HepG2 (cell line): ENCODE data around the gene B4GALT3. TPM values are rescaled to one million over a fixed set of nuclear protein-coding genes. Genes with fewer than 3 reads are reported as not detected.

Experiments used
- ATAC-seq: fragments of 200-7000 bp; cut with Tn5 transposase; 3 replicates; pipeline ENCODE4 v1.9.1; 2020; ENCODE audit warnings: mild to moderate bottlenecking, moderate library complexity
- BruUV-seq: library from RNA; stranded (reverse); fragments of 400-500 nt; replicated peaks from 2 replicates; lab custom pipeline; 2021; lab: Mats Ljungman, UMichigan
- CTCF ChIA-PET: fragments of 300-600 bp; formaldehyde crosslinking; extraction: SDS; loops from one replicate; lab custom pipeline; 2021; ENCODE audit warnings: low total read pairs, inconsistent platforms, low intra/inter-chr PET ratio; lab: Yijun Ruan, JAX
- POLR2A ChIA-PET: fragments of 350-600 bp; sonication (Branson Sonifier 250); formaldehyde crosslinking; loops from one replicate; lab custom pipeline; 2020; ENCODE audit warnings: antibody characterized with exemption, inconsistent platforms; lab: Yijun Ruan, JAX
- DNase-seq: peaks from one replicate; pipeline ENCODE4 v3.0.0-alpha.2; 2015; ENCODE audit warnings: low spot score
- FAIRE-seq: peaks from 3 replicates; lab custom pipeline; 2011; peaks lifted over from hg19 to GRCh38; lab: Jason Lieb, UNC
- H2AFZ ChIP-seq: one replicate; pipeline ENCODE4 v1.6.1; 2011; ENCODE audit warnings: low read length, inconsistent platforms
- H3K27ac ChIP-seq: fragments of 300-600 bp; 3 replicates; pipeline ENCODE4 v1.8.0; 2011; ENCODE audit warnings: mixed run types, mild to moderate bottlenecking, mixed read lengths, low read length, inconsistent platforms; ENCODE audit not compliant: insufficient read depth; ENCODE audit errors: extremely low read length
- H3K27me3 ChIP-seq, 2 experiments: fragments of 200-600 bp in 1 of 2; 2 replicates in 1 of 2; 3 replicates in 1 of 2; pipeline versions ENCODE4 v1.6.0 to v1.8.0; 2011; ENCODE audit warnings: low read length in 2 of 2, mild to moderate bottlenecking in 2 of 2, moderate library complexity in 2 of 2, inconsistent platforms in 1 of 2; ENCODE audit not compliant: insufficient read depth in 2 of 2, control insufficient read depth in 1 of 2
- H3K36me3 ChIP-seq, 2 experiments: fragments of 200-600 bp in 1 of 2; replicated peaks in 1 of 2; 2 replicates in 1 of 2; 3 replicates in 1 of 2; pipeline versions ENCODE4 v1.5.1 to v1.8.0; 2011; ENCODE audit warnings: low read length in 2 of 2, inconsistent platforms in 1 of 2; ENCODE audit not compliant: insufficient read depth in 2 of 2, control insufficient read depth in 1 of 2
- H3K4me1 ChIP-seq: 2 replicates; pipeline ENCODE4 v1.5.1; 2012; ENCODE audit warnings: low read length, inconsistent platforms; ENCODE audit not compliant: insufficient read depth
- H3K4me2 ChIP-seq: 2 replicates; pipeline ENCODE4 v1.6.0; 2011; ENCODE audit warnings: low read depth, low read length, inconsistent platforms
- H3K4me3 ChIP-seq, 3 experiments: fragments of 200-600 bp in 1 of 3; sonication (generic), shearing (Covaris generic) in 1 of 3; replicated peaks in 1 of 3; 2 replicates each; pipeline ENCODE4 v1.5.1; 2011 to 2016; ENCODE audit warnings: low read length in 3 of 3, inconsistent platforms in 2 of 3, low read depth in 2 of 3, mild to moderate bottlenecking in 2 of 3, control low read depth in 1 of 3, mixed read lengths in 1 of 3; ENCODE audit not compliant: insufficient read depth in 1 of 3
- H3K79me2 ChIP-seq: one replicate; pipeline ENCODE4 v1.6.1; 2011; ENCODE audit warnings: low read length, inconsistent platforms; ENCODE audit not compliant: insufficient read depth
- H3K9ac ChIP-seq: 2 replicates; pipeline ENCODE4 v1.6.0; 2011; ENCODE audit warnings: mild to moderate bottlenecking, low read depth, low read length, inconsistent platforms; ENCODE audit not compliant: insufficient read depth
- H3K9me3 ChIP-seq: 2 replicates; pipeline ENCODE4 v1.5.1; 2012; ENCODE audit warnings: mild to moderate bottlenecking, low read length
- H4K20me1 ChIP-seq: 2 replicates; pipeline ENCODE4 v1.6.0; 2011; ENCODE audit warnings: inconsistent platforms, mild to moderate bottlenecking, low read length, moderate library complexity; ENCODE audit not compliant: insufficient read depth
- ARNT ChIP-seq: fragments of 450-650 bp; IDR thresholded peaks from 2 replicates; pipeline ENCODE4 v1.6.1; 2017
- EP300 ChIP-seq, 3 experiments: sonication (generic) in 1 of 3; formaldehyde crosslinking in 1 of 3; IDR thresholded peaks; 2 replicates each; pipeline versions ENCODE4 v1.5.1 to v1.6.1; 2011 to 2020; ENCODE audit warnings: low read depth in 2 of 3, low read length in 2 of 3, borderline replicate concordance in 1 of 3, improper control_type of control experiment in 1 of 3, mild to moderate bottlenecking in 1 of 3, missing genetic modification reagents in 1 of 3, moderate library complexity in 1 of 3
- IRX3 ChIP-seq: sonication (generic); formaldehyde crosslinking; IDR thresholded peaks from 2 replicates; pipeline ENCODE4 v1.8.1; 2023; ENCODE audit warnings: mild to moderate bottlenecking, low read depth, missing genetic modification reagents, borderline replicate concordance
- KLF6 ChIP-seq: IDR thresholded peaks from 2 replicates; pipeline ENCODE4 v1.8.0; 2016; ENCODE audit warnings: missing biosample characterization, missing genetic modification reagents
- PITX1 ChIP-seq: sonication (generic); formaldehyde crosslinking; IDR thresholded peaks from 2 replicates; pipeline ENCODE4 v1.5.1; 2020; ENCODE audit warnings: mild to moderate bottlenecking, missing genetic modification reagents
- RAD21 ChIP-seq: fragments of 450-650 bp; formaldehyde crosslinking; IDR thresholded peaks from 2 replicates; pipeline ENCODE4 v1.5.0; 2020; ENCODE audit warnings: mild to moderate bottlenecking
- ZEB1 ChIP-seq: IDR thresholded peaks from 2 replicates; pipeline ENCODE4 v1.6.1; 2012; ENCODE audit warnings: mild to moderate bottlenecking, low read depth, inconsistent platforms; ENCODE audit not compliant: insufficient replicate concordance
- ZNF441 ChIP-seq: sonication (generic); formaldehyde crosslinking; IDR thresholded peaks from 2 replicates; pipeline ENCODE4 v1.7.0; 2021; ENCODE audit warnings: missing genetic modification reagents, borderline replicate concordance
- ZNF510 ChIP-seq: sonication (generic); formaldehyde crosslinking; IDR thresholded peaks from 2 replicates; pipeline ENCODE4 v1.4.0; 2020; ENCODE audit warnings: low read depth, mild to moderate bottlenecking, missing genetic modification reagents
- ZNF678 ChIP-seq: sonication (generic); formaldehyde crosslinking; IDR thresholded peaks from 2 replicates; pipeline ENCODE4 v1.4.0; 2020; ENCODE audit warnings: mild to moderate bottlenecking, missing genetic modification reagents
- ZNF766 ChIP-seq: sonication (generic); formaldehyde crosslinking; IDR thresholded peaks from 2 replicates; pipeline ENCODE4 v1.5.0; 2020; ENCODE audit warnings: missing genetic modification reagents, borderline replicate concordance
- WGBS: methylation state at CpG from one replicate; pipeline ENCODE4 v1.1.6; 2017; ENCODE audit warnings: low lambda C conversion rate; 5-methylcytosine and 5-hydroxymethylcytosine counted together
- in situ Hi-C: cut with HindIII; loops from 2 replicates; pipeline ENCODE4 v1.10.0; 2017; ENCODE audit warnings: low pct_unique_long_range_greater_than_20kb; ENCODE audit not compliant: extremely low pct_ligation_motif_present
- intact Hi-C: fragments of 100-400 bp; cut with micrococcal nuclease; formaldehyde crosslinking; loops from one replicate; pipeline ENCODE4 v1.10.0; 2022; ENCODE audit not compliant: unreplicated experiment
- polyA plus RNA-seq, 8 experiments: library from polyadenylated mRNA; depleted of rRNA in 3 of 8; stranded (reverse) in 7 of 8; unstranded in 1 of 8; fragments of >200 nt; fragmentation: Illumina TruSeq in 4 of 8; extraction: Trizol in 4 of 8; gene quantifications; 2 replicates each; pipeline versions ENCODE4 v1.2.1 to v1.2.3, GENCODE V29; 2011 to 2016; ENCODE audit warnings: low read depth in 4 of 8, missing spikeins in 1 of 8, mixed read lengths in 1 of 8; ENCODE audit not compliant: insufficient read depth in 1 of 8
- total RNA-seq, 5 experiments: library from RNA; depleted of rRNA; stranded (reverse); fragments of >200 nt; fragmentation: Illumina TruSeq; extraction: Trizol; gene quantifications; 2 replicates each; pipeline ENCODE4 v1.2.3, GENCODE V29; 2016; ENCODE audit warnings: low read depth in 1 of 5
- TF ChIP-seq, protein P1 (sequence below): sonication (generic); formaldehyde crosslinking; IDR thresholded peaks from 2 replicates; pipeline ENCODE4 v1.8.0; 2022; ENCODE audit warnings: missing genetic modification reagents, mild to moderate bottlenecking, inconsistent platforms, borderline replicate concordance
- TF ChIP-seq, protein P2 (sequence below): sonication (generic); formaldehyde crosslinking; IDR thresholded peaks from 2 replicates; pipeline ENCODE4 v1.5.0; 2020; ENCODE audit warnings: missing genetic modification reagents, mild to moderate bottlenecking, borderline replicate concordance
- TF ChIP-seq, protein P3 (sequence below): sonication (generic); formaldehyde crosslinking; IDR thresholded peaks from 2 replicates; pipeline ENCODE4 v1.4.0; 2020; ENCODE audit warnings: missing genetic modification reagents
- TF ChIP-seq, protein P4 (sequence below): sonication (generic); formaldehyde crosslinking; IDR thresholded peaks from 2 replicates; pipeline ENCODE4 v1.8.1; 2023; ENCODE audit warnings: mild to moderate bottlenecking, inconsistent platforms, moderate library complexity, missing genetic modification reagents, borderline replicate concordance

B4GALT3 gene
- total and polyA plus RNA-seq, 2 of the 13 experiments (the other 11 are each of a cell fraction or from before 2014, with no cell fraction given), result 35.6 to 40.4 TPM

DNA sequence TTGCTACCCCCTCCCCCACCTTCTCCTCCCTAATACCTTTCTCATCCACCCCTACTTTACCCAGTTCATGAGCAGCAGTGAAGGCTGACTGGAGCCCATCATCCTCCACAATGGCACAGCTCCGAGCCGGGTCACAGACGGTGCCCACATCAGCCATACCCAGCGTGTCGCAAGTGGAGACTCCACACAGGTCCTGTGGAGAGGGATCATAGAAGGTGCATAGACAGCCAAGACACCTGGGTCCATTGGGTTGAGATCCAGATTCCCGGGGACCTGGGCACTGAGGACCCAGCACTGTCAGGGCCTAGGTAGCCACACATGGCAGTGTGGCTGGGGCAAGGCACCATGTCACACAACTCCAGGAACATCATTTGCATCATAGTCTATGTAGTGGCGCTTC is 18.8 kb upstream of the B4GALT3 start (continued):
- TF ChIP-seq EP300 (IDR thresholded peaks at IDR 0.05; ENCODE audit: low read depth in 2 of 2, low read length in 2 of 2), result no peak
- TF ChIP-seq EP300 (CRISPR knock-in tag; IDR thresholded peaks at IDR 0.05; ENCODE audit: borderline replicate concordance), result no peak

DNA sequence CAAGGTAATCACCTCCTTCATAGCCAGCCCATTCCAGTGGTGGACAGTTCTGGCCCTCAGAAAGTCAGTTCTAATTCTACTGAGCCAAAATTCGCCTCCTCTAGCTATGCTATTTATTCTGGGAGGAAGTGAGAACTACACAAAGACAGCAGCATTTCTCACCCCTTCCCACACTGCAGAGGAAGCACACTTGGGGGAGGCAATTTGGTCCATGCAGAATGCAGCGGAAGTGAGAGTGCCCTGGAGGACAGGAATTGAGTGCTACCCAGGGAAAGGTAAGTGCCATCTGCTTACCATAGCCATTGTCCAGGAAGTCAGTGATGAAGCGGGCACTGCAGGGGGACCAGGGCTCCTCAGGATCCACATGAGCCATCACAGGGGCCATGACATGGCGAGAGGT is 17.9 kb upstream of the B4GALT3 start:
- no peak overlapping the region for H3K9ac ChIP-seq
- CTCF ChIA-PET, result interaction anchor here (1.5 kb wide), 1 partner anchor 187 kb away, joined by 6 read pairs; no protein-coding TSS in a partner anchor
- no peaks in the 10 kb centered on the region; a peak in 1 of 5 replicates for H3K36me3 ChIP-seq
- in situ Hi-C loops, result loop anchor here (5.0 kb wide), 1 partner anchor 187 kb away; no protein-coding TSS in a partner anchor
- no peaks in the 10 kb centered on the region for H3K79me2 ChIP-seq
- intact Hi-C loops, result no loop called here
- no peak overlapping the region for H3K4me3 ChIP-seq
- ATAC-seq, result no peak
- 79% methylated on average over 3 of the region's 4 CpGs for WGBS
- no peaks in the 10 kb centered on the region for H4K20me1 ChIP-seq
- no peak for FAIRE-seq
- no peak overlapping the region for H3K4me2 ChIP-seq
- peaks cover 53% of the 10 kb centered on the region for H3K4me1 ChIP-seq
- H3K27me3 ChIP-seq, result no peaks in the 10 kb centered on the region
- POLR2A ChIA-PET, result no interaction called here
- BruUV-seq, result no TSS peak
- no peak for DNase-seq
- no peak overlapping the region for H2AFZ ChIP-seq
- no peaks in the 10 kb centered on the region for H3K9me3 ChIP-seq
- H3K27ac ChIP-seq, result no peak overlapping the region
- TF ChIP-seq RAD21 (CRISPR knock-in tag) (no peak), ZEB1 (no peak), KLF6 (CRISPR knock-in tag) (no peak), ZNF766 (no peak), ZNF678 (CRISPR knock-in tag) (no peak), ZNF510 (CRISPR knock-in tag) (no peak), PITX1 (CRISPR knock-in tag) (no peak), IRX3 (CRISPR knock-in tag) (no peak), ARNT (no peak), ZNF441 (CRISPR knock-in tag) (no peak)
- TF ChIP-seq, protein P1, sequence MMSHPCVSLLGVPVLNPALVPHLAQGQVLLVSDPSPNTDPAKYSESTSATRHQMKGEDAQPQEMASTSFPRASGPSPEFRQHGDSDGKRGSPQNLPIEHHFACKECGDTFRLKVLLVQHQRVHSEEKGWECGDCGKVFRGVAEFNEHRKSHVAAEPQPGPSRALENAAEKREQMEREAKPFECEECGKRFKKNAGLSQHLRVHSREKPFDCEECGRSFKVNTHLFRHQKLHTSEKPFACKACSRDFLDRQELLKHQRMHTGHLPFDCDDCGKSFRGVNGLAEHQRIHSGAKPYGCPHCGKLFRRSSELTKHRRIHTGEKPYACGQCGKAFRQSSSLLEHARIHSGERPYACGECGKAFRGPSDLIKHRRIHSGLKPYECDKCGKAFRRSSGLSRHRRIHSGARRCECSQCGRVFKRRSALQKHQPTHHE (CRISPR knock-in tag), result no peak
- TF ChIP-seq, protein P2, sequence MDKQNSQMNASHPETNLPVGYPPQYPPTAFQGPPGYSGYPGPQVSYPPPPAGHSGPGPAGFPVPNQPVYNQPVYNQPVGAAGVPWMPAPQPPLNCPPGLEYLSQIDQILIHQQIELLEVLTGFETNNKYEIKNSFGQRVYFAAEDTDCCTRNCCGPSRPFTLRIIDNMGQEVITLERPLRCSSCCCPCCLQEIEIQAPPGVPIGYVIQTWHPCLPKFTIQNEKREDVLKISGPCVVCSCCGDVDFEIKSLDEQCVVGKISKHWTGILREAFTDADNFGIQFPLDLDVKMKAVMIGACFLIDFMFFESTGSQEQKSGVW (CRISPR knock-in tag), result no peak
- TF ChIP-seq, protein P3, sequence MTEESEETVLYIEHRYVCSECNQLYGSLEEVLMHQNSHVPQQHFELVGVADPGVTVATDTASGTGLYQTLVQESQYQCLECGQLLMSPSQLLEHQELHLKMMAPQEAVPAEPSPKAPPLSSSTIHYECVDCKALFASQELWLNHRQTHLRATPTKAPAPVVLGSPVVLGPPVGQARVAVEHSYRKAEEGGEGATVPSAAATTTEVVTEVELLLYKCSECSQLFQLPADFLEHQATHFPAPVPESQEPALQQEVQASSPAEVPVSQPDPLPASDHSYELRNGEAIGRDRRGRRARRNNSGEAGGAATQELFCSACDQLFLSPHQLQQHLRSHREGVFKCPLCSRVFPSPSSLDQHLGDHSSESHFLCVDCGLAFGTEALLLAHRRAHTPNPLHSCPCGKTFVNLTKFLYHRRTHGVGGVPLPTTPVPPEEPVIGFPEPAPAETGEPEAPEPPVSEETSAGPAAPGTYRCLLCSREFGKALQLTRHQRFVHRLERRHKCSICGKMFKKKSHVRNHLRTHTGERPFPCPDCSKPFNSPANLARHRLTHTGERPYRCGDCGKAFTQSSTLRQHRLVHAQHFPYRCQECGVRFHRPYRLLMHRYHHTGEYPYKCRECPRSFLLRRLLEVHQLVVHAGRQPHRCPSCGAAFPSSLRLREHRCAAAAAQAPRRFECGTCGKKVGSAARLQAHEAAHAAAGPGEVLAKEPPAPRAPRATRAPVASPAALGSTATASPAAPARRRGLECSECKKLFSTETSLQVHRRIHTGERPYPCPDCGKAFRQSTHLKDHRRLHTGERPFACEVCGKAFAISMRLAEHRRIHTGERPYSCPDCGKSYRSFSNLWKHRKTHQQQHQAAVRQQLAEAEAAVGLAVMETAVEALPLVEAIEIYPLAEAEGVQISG (CRISPR knock-in tag), result no peak
- TF ChIP-seq, protein P4, sequence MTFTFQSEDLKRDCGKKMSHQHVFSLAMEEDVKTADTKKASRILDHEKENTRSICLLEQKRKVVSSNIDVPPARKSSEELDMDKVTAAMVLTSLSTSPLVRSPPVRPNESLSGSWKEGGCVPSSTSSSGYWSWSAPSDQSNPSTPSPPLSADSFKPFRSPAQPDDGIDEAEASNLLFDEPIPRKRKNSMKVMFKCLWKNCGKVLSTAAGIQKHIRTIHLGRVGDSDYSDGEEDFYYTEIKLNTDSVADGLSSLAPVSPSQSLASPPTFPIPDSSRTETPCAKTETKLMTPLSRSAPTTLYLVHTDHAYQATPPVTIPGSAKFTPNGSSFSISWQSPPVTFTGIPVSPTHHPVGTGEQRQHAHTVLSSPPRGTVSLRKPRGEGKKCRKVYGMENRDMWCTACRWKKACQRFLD (CRISPR knock-in tag), result no peak
